Keratinocyte (primary cell): ENCODE results near the gene DNAJB11.
"Not testable (repeated sequence)": the region's sequence is repeated elsewhere in the genome, so short reads cannot be mapped to it uniquely, and the experiment has no call there.

Experiments
- EZH2 ChIP-seq: IDR thresholded peaks from one replicate; pipeline ENCODE4 v1.6.1; 2012; ENCODE audit warnings: inconsistent platforms, mild to moderate bottlenecking, low read length, moderate library complexity
- TF ChIP-seq, protein P1 (sequence below), 3 experiments: IDR thresholded peaks in 1 of 3; conservative IDR thresholded peaks in 1 of 3; optimal IDR thresholded peaks in 1 of 3; 2 replicates in 2 of 3; 3 replicates in 1 of 3; pipeline versions ENCODE3 to v1.5.1; 2011; ENCODE audit warnings: low read length in 3 of 3, mild to moderate bottlenecking in 3 of 3, moderate library complexity in 2 of 3, control low read depth in 1 of 3, inconsistent platforms in 1 of 3; ENCODE audit not compliant: insufficient read depth in 2 of 3; ENCODE audit errors: extremely low read depth in 1 of 3

DNA sequence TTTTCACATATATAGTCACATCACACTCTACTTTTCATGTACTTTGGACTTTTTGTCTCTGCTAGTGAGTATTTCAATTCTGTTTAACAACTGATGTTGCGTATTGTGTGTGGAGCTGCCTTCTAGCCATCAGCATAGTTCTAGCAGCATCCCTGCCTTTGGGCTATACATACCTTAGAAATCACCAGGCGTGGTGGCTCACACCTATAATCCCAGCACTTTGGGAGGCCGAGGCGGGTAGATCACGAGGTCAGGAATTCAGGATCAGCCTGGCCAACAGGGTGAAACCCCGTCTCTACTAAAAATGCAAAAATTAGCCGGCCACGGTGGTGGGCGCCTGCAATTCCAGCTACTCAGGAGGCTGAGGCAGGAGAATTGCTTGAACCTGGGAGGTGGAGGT, 15.7 kb downstream of the DNAJB11 start:
- TF ChIP-seq EZH2 = not testable (repeated sequence)
- TF ChIP-seq, protein P1, sequence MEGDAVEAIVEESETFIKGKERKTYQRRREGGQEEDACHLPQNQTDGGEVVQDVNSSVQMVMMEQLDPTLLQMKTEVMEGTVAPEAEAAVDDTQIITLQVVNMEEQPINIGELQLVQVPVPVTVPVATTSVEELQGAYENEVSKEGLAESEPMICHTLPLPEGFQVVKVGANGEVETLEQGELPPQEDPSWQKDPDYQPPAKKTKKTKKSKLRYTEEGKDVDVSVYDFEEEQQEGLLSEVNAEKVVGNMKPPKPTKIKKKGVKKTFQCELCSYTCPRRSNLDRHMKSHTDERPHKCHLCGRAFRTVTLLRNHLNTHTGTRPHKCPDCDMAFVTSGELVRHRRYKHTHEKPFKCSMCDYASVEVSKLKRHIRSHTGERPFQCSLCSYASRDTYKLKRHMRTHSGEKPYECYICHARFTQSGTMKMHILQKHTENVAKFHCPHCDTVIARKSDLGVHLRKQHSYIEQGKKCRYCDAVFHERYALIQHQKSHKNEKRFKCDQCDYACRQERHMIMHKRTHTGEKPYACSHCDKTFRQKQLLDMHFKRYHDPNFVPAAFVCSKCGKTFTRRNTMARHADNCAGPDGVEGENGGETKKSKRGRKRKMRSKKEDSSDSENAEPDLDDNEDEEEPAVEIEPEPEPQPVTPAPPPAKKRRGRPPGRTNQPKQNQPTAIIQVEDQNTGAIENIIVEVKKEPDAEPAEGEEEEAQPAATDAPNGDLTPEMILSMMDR (optimal IDR thresholded peaks at IDR 0.05 in 1 of 3, IDR thresholded peaks at IDR 0.05 in 1 of 3, conservative IDR thresholded peaks at IDR 0.05 in 1 of 3; ENCODE audit: extremely low read depth in 1 of 3, insufficient read depth in 2 of 3, low read length in 3 of 3) = not testable (repeated sequence)
